ENCODE results near the gene TNNI3. TPM values are rescaled to one million over a fixed set of nuclear protein-coding genes. Genes with fewer than 3 reads are reported as not detected.

TNNI3 gene
- total and polyA plus RNA-seq, 3 experiments from 2014 or later, result not detected

DNA sequence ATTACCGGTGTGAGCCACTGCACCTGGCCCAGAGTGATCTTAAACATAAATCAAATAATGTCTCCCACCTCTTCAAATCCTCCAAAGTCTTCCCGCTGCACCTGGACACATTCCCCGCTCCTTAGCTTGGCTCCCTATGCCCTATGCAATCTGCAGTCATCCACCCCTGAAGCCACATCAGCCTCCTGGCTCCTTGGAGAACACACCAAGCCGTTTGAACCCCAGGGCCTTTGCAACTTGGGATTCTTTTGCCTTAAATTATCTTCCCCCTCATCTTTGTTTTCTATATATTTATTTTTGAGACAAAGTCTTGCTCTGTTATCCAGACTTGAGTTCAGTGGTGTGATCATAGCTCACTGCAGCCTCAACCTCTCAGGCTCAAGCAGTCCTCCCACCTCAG is 11.6 kb upstream of the TNNI3 start:
- peak overlapping the region in 1 of 8 donors; percentile 31 for H3K27ac Mint-ChIP-seq
- CTCF ChIA-PET, result interaction anchor here (1.5 kb wide), 1 partner anchor 335 kb away, joined by 3 read pairs; no protein-coding TSS in a partner anchor
- Histone ChIP-seq H3K36me3 (ENCODE audit: insufficient read depth, low read length) (no peaks in the 10 kb centered on the region), H3K9me3 (ENCODE audit: low read length) (no peaks in the 10 kb centered on the region), H3K27ac (ENCODE audit: low read depth, low read length) (no peak overlapping the region), H3K27me3 (ENCODE audit: insufficient read depth, low read length, poor library complexity, severe bottlenecking) (peaks cover 56% of the 10 kb centered on the region), H3K4me3 (ENCODE audit: low read length) (no peak overlapping the region), H3K4me1 (ENCODE audit: insufficient read depth, low read length) (peaks cover 32% of the 10 kb centered on the region)
- peaks cover 12 to 30% (median 21%) of the 10 kb centered on the region in 3 donors for H3K4me1 Mint-ChIP-seq
- H3K27me3 Mint-ChIP-seq, result peaks cover 69 to 77% of the 10 kb centered on the region in 2 donors
- H3K9me3 Mint-ChIP-seq, result peaks cover 0 to 8% (median 4%) of the 10 kb centered on the region in 5 donors
- DNase-seq, result no peak
- peaks cover 0 to 5% (median 0%) of the 10 kb centered on the region in 3 donors for H3K36me3 Mint-ChIP-seq
- no peak overlapping the region for H3K4me3 Mint-ChIP-seq
- POLR2A ChIA-PET, result no interaction called here

DNA sequence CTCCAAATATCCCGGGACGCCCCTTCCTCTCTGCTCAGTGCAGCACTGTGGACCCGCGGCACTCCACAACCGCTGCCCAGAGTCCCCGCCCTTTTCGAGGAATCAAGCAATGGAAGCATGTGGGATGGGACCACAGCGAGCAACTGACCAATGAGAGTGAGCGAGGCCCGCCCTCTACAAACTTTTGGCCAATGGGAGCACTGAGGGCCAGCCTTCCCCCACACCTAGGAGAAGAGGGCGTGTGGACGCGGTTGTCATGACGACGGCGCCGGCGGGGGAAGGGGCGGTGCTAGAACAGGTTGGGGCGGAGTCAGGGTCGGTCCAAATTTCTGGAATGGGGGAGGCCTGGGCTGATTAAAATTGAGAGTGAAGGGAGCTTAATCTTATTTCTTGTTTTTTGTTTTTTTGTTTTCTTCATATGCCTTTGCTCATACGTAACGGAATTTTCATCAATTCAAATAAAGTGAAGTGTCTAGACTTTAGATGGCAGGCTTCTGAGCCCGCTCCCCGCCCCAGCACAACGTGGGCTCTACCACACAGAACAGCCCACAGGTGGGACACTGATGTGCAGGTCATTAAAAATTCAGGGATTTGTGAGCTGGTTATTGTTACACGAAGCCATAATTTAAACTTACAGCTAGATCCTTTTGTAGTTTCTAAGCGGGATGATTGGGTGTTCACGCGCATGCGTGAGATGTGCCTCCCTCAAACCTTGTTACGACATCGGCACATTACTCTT is 9.2 kb upstream of the TNNI3 start, which contains the start of gene DNAAF3:
TSS of gene DNAAF3 (minus strand) at position 84 of the 739 bp plus-strand sequence. CDS start 200 bp downstream, outside the sequence.
- POLR2A ChIA-PET, result interaction anchor here (0.6 kb wide), 1 partner anchor 41 kb away, joined by 3 read pairs; no protein-coding TSS in a partner anchor
- H3K27me3 ChIP-seq (ENCODE audit: insufficient read depth, low read length, poor library complexity, severe bottlenecking), result peaks cover 40% of the 10 kb centered on the region
- Mint-ChIP-seq H3K27me3 (peaks cover 66 to 71% of the 10 kb centered on the region in 2 donors), H3K9me3 (peaks cover 0 to 6% (median 3%) of the 10 kb centered on the region in 5 donors), H3K4me1 (peaks cover 12 to 17% (median 12%) of the 10 kb centered on the region in 3 donors), H3K4me3 (peak within 1 kb of the TSS; percentile 18 to 75 (median 55)), H3K36me3 (peaks cover 0 to 5% (median 0%) of the 10 kb centered on the region in 3 donors), H3K27ac (peak within 1 kb of the TSS in 6 of 8 donors; percentile 1 to 76 (median 40))
- peaks cover 20% of the 10 kb centered on the region for H3K4me1 ChIP-seq (ENCODE audit: insufficient read depth, low read length)
- CTCF ChIA-PET, result no interaction called here
- H3K4me3 ChIP-seq (ENCODE audit: low read length), result peak within 1 kb of the TSS; percentile 26
- peak; percentile 20 to 69 (median 42) for DNase-seq
- H3K9me3 ChIP-seq (ENCODE audit: low read length), result no peaks in the 10 kb centered on the region
- peak within 1 kb of the TSS; percentile 45 for H3K27ac ChIP-seq (ENCODE audit: low read depth, low read length)
- H3K36me3 ChIP-seq (ENCODE audit: insufficient read depth, low read length), result no peaks in the 10 kb centered on the region

DNA sequence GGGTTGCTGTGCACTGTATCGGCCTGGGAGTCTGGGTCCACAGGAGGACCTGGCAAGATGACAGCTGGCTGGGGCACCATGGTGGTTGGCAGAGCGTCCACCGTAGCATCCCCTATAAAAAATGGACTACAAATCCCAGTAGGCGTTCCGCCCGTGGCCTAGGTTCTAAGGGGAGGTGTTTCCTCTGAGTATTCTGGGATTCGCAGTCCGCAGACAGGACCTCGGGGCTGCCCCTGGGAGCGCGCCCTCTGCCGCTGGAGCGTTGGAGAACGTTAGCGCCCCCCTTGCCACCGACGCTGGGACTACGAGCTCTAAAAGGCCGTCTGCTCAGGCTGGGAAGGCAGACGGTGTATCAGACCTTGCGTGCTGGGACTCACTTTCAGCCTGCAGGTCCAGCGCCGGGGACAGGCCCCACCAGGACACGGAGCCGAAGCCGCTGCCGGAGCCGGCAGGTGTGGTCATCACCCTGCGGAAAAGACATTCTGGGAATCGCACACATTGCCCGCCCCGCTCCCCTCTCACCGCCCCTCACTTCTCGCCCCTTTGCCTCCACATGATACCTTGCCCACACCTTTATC is 8.5 kb upstream of the TNNI3 start:
- H3K4me3 Mint-ChIP-seq, result peak overlapping the region in 5 of 7 donors; percentile 19 to 75 (median 59)
- H3K27me3 Mint-ChIP-seq, result peaks cover 62 to 65% of the 10 kb centered on the region in 2 donors
- no peaks in the 10 kb centered on the region for H3K36me3 ChIP-seq (ENCODE audit: insufficient read depth, low read length)
- peaks cover 12 to 17% (median 12%) of the 10 kb centered on the region in 3 donors for H3K4me1 Mint-ChIP-seq
- peak overlapping the region; percentile 26 for H3K4me3 ChIP-seq (ENCODE audit: low read length)
- H3K27ac Mint-ChIP-seq, result peak overlapping the region in 3 of 8 donors; percentile 52 to 76 (median 69)
- peaks cover 0 to 6% (median 3%) of the 10 kb centered on the region in 5 donors for H3K9me3 Mint-ChIP-seq
- DNase-seq, result peak in 2 of 5 donors; percentile 33 to 66
- H3K27me3 ChIP-seq (ENCODE audit: insufficient read depth, low read length, poor library complexity, severe bottlenecking), result peaks cover 33% of the 10 kb centered on the region
- no peaks in the 10 kb centered on the region for H3K9me3 ChIP-seq (ENCODE audit: low read length)
- ChIA-PET CTCF (no interaction called here), POLR2A (no interaction called here)
- peaks cover 20% of the 10 kb centered on the region for H3K4me1 ChIP-seq (ENCODE audit: insufficient read depth, low read length)
- no peak overlapping the region for H3K27ac ChIP-seq (ENCODE audit: low read depth, low read length)
- H3K36me3 Mint-ChIP-seq, result peaks cover 0 to 5% (median 0%) of the 10 kb centered on the region in 3 donors

DNA sequence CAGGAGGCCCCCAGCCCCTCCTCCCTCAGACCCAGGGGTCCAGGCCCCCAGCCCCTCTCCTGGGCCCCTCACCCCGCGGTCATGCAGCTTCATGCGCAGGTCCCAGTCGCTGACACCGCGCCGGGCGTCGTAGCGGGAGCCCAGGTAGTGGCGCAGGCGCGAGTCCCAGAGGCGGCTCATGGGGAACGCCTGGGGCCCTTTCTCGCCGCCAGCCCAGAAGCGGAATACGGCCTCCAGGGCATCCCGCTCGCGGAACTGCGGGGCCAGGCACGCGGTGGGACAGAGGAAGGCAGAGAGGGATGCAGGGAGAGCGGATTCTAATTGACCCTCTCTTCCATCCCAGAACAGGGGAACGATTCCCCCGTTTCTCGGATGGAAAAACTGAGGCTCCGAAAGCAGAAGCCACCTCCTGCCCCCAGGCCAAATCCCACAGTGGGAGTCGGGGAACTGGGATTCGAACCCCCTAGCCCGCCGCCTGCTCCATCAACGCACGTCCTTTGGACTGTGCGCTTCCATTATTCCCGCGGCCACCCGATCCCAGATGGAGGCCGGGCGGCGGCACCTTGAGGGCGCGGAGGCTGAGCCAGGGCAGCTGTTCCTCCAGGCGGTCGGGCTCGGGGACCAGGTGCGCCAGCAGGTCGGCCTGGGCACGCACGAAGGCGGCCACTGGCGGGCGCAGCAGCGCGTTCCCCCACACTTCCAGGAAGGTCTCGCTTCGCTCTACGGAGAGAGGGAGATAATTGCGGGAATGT is 4.2 kb upstream of the TNNI3 start:
- ChIA-PET POLR2A (no interaction called here), CTCF (interaction anchor here (1.6 to 2.1 kb wide), 2 partner anchors 21 to 342 kb away, joined by 3 to 11 read pairs; no protein-coding TSS in a partner anchor)
- H3K4me1 Mint-ChIP-seq, result peaks cover 7 to 12% (median 11%) of the 10 kb centered on the region in 3 donors
- no peak for DNase-seq
- no peak overlapping the region for H3K27ac Mint-ChIP-seq
- Histone ChIP-seq H3K4me3 (ENCODE audit: low read length) (no peak overlapping the region), H3K4me1 (ENCODE audit: insufficient read depth, low read length) (peaks cover 9% of the 10 kb centered on the region), H3K27ac (ENCODE audit: low read depth, low read length) (no peak overlapping the region), H3K9me3 (ENCODE audit: low read length) (no peaks in the 10 kb centered on the region), H3K27me3 (ENCODE audit: insufficient read depth, low read length, poor library complexity, severe bottlenecking) (peaks cover 15% of the 10 kb centered on the region), H3K36me3 (ENCODE audit: insufficient read depth, low read length) (no peaks in the 10 kb centered on the region)
- peaks cover 53 to 66% of the 10 kb centered on the region in 2 donors for H3K27me3 Mint-ChIP-seq
- H3K9me3 Mint-ChIP-seq, result peaks cover 0 to 4% (median 2%) of the 10 kb centered on the region in 5 donors
- H3K36me3 Mint-ChIP-seq, result peaks cover 0 to under 1% (median 0%) of the 10 kb centered on the region in 3 donors
- no peak overlapping the region for H3K4me3 Mint-ChIP-seq

DNA sequence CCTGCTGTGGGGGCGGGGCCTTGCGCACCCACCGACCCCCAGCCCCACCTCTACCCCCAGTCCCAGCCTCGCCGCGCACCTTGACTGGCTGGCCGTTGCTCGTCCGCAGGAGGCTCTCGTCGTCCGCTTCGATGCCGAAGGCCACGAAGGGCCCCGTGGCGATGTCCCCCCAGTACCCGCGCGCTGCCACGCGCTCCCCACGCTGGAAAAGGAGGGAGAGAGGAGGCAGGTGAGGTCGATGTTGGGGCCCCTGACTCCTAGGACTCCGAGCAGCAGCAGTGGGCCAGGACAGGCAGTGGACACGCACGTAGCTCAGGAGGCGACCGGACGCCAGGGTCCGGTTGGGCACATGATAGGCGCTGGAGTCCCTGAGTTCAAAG is 3.4 kb upstream of the TNNI3 start:
- no peak overlapping the region for H3K4me3 ChIP-seq (ENCODE audit: low read length)
- Mint-ChIP-seq H3K9me3 (peaks cover 0 to 4% (median 0%) of the 10 kb centered on the region in 5 donors), H3K27ac (no peak overlapping the region), H3K4me1 (peaks cover 6 to 9% (median 7%) of the 10 kb centered on the region in 3 donors), H3K27me3 (peaks cover 50 to 63% of the 10 kb centered on the region in 2 donors), H3K36me3 (no peaks in the 10 kb centered on the region), H3K4me3 (peak overlapping the region in 1 of 7 donors; percentile 3)
- ChIA-PET POLR2A (no interaction called here), CTCF (interaction anchor here (1.0 to 2.1 kb wide), 4 partner anchors 13 to 343 kb away, joined by 3 to 11 read pairs (median 4); no protein-coding TSS in a partner anchor)
- H3K9me3 ChIP-seq (ENCODE audit: low read length), result no peaks in the 10 kb centered on the region
- peaks cover 7% of the 10 kb centered on the region for H3K4me1 ChIP-seq (ENCODE audit: insufficient read depth, low read length)
- no peak overlapping the region for H3K27ac ChIP-seq (ENCODE audit: low read depth, low read length)
- no peak for DNase-seq
- H3K36me3 ChIP-seq (ENCODE audit: insufficient read depth, low read length), result no peaks in the 10 kb centered on the region
- H3K27me3 ChIP-seq (ENCODE audit: insufficient read depth, low read length, poor library complexity, severe bottlenecking), result peaks cover 11% of the 10 kb centered on the region

DNA sequence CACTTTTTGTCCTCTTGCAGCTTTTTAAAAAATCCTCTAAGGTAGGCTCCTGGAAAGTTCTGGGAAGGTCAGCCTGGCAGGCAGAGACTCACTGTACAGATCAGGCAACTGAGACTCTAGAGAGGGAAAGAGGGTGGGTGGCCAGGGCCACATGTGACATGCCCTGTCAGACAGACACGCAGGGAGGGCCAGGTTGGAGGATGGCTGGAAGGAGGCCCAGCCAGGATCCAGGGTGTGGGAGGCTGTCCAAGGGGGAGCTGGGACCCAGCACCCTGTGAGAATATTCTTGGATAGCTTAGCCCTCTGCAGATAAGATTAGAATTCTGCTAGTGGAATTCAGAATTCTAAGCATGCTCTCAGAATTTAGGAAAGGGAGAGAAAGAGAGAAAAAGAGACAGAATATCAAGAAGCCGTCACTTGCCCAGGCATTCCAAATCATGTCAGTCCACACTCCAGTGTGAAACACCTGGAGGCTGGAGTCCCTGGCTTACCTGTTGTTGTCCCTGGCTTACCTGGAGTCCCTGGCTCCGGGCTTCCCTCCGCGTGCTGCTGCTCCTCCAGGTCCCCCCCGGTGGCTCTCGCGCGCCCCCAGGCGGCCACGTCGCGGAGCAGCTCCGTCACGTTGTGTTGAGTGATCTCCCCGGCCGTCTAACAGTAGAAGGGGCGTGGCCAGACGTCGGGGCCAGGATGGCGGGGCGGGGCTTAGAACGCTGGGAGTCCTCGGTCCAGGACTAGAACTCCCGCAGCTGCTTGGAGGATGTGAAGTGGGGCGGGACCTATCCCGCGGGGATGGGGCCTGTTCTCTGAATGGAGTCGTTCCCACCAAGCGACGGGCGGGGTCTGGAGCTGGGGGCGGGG is 2.8 kb upstream of the TNNI3 start:
- Mint-ChIP-seq H3K27me3 (peaks cover 47 to 57% of the 10 kb centered on the region in 2 donors), H3K9me3 (peaks cover 0 to 4% (median 0%) of the 10 kb centered on the region in 5 donors), H3K27ac (peak overlapping the region in 2 of 8 donors; percentile 29 to 43), H3K36me3 (no peaks in the 10 kb centered on the region), H3K4me1 (peaks cover 5 to 6% (median 5%) of the 10 kb centered on the region in 3 donors), H3K4me3 (peak overlapping the region in 2 of 7 donors; percentile 15 to 70)
- H3K36me3 ChIP-seq (ENCODE audit: insufficient read depth, low read length), result no peaks in the 10 kb centered on the region
- peak; percentile 79 to 87 (median 80) for DNase-seq
- H3K27me3 ChIP-seq (ENCODE audit: insufficient read depth, low read length, poor library complexity, severe bottlenecking), result peaks cover 6% of the 10 kb centered on the region
- POLR2A ChIA-PET, result no interaction called here
- H3K4me3 ChIP-seq (ENCODE audit: low read length), result no peak overlapping the region
- H3K9me3 ChIP-seq (ENCODE audit: low read length), result no peaks in the 10 kb centered on the region
- peaks cover 5% of the 10 kb centered on the region for H3K4me1 ChIP-seq (ENCODE audit: insufficient read depth, low read length)
- CTCF ChIA-PET, result interaction anchor here (1.0 to 2.1 kb wide), 4 partner anchors 13 to 344 kb away, joined by 3 to 11 read pairs (median 4); no protein-coding TSS in a partner anchor
- peak overlapping the region; percentile 1 for H3K27ac ChIP-seq (ENCODE audit: low read depth, low read length)
